NCI-H187 treated with DMSO at 0.1 percent for 48 hours (cell line): ENCODE data around the gene DMRTC2.

Experiments used
- DNase-seq: peaks from one replicate; lab custom pipeline; 2025; lab: John Stamatoyannopoulos, UW

DMRTC2 gene

GRCh38 chr19:41845001-41845050 lies at the start of gene DMRTC2:
Gene DMRTC2 (plus strand): TSS chr19:41845042. CDS start chr19:41847429, 2,387 bp downstream.
- no peak for DNase-seq

- no peak for DNase-seq
These were observed 48.5 kb upstream of the DMRTC2 start, which contains the start of gene CEACAM3 for GRCh38 chr19:41796362-41796761. Gene CEACAM3 (plus strand): TSS chr19:41796587. CDS start chr19:41796678, 91 bp downstream.

GRCh38 chr19:41796901-41797300 lies 47.9 kb upstream of the DMRTC2 start:
- no peak for DNase-seq

GRCh38 chr19:41799444-41800000 lies 45.3 kb upstream of the DMRTC2 start:
- DNase-seq, result no peak

- DNase-seq, result no peak
These were observed 43.8 kb upstream of the DMRTC2 start for GRCh38 chr19:41801031-41801430.

GRCh38 chr19:41801792-41802211 lies 43.0 kb upstream of the DMRTC2 start:
- no peak for DNase-seq

- DNase-seq, result no peak
These were observed 42.1 kb upstream of the DMRTC2 start for GRCh38 chr19:41802770-41803169.

- DNase-seq, result no peak
These were observed 40.5 kb upstream of the DMRTC2 start for GRCh38 chr19:41804336-41804735.

GRCh38 chr19:41807176-41807575 lies 37.7 kb upstream of the DMRTC2 start:
- DNase-seq, result no peak

- DNase-seq, result no peak
These were observed 35.9 kb upstream of the DMRTC2 start for GRCh38 chr19:41808663-41809566.

GRCh38 chr19:41810301-41810700 lies 34.5 kb upstream of the DMRTC2 start:
- no peak for DNase-seq

GRCh38 chr19:41811036-41811435 lies 33.8 kb upstream of the DMRTC2 start:
- DNase-seq, result no peak

GRCh38 chr19:41811981-41812380 lies 32.9 kb upstream of the DMRTC2 start:
- no peak for DNase-seq

- no peak for DNase-seq
These were observed 30.9 kb upstream of the DMRTC2 start for GRCh38 chr19:41813911-41814310.

- DNase-seq, result no peak
These were observed 29.5 kb upstream of the DMRTC2 start for GRCh38 chr19:41815301-41815700.

- no peak for DNase-seq
These were observed 28.1 kb upstream of the DMRTC2 start for GRCh38 chr19:41816761-41817160.

- peak; percentile 77 for DNase-seq
These were observed 23.7 kb upstream of the DMRTC2 start for GRCh38 chr19:41821003-41821735.

GRCh38 chr19:41837981-41838708 lies 6.7 kb upstream of the DMRTC2 start:
- no peak for DNase-seq

- DNase-seq, result no peak
These were observed 5.6 kb upstream of the DMRTC2 start for GRCh38 chr19:41839211-41839610.

- DNase-seq, result no peak
These were observed 1.5 kb upstream of the DMRTC2 start for GRCh38 chr19:41843371-41843770.

GRCh38 chr19:41844601-41845000 lies 241 bp upstream of the DMRTC2 start, which contains the start of gene LYPD4:
Gene LYPD4 (minus strand): TSS chr19:41844683. CDS start chr19:41839285, 5,398 bp downstream.
- no peak for DNase-seq

GRCh38 chr19:41845051-41845590 lies 279 bp downstream of the DMRTC2 start:
- DNase-seq, result no peak
